Stimulated activated CD8-positive, alpha-beta memory T cell treated with anti-CD3 and anti-CD28 coated beads, Interleukin-4, amount 100 ng/mL, for 48 hours (primary cell): ENCODE results near the gene LANCL1.

ENCODE experiments used
- DNase-seq: peaks from one replicate; pipeline ENCODE4 v3.0.0-alpha.2; 2020

LANCL1 gene

GRCh38 chr2:210387074-210387473 lies 89.5 kb downstream of the LANCL1 start:
- DNase-seq = no peak
